Measurements from ENCODE around the gene FHOD3.

FHOD3 gene

DNA sequence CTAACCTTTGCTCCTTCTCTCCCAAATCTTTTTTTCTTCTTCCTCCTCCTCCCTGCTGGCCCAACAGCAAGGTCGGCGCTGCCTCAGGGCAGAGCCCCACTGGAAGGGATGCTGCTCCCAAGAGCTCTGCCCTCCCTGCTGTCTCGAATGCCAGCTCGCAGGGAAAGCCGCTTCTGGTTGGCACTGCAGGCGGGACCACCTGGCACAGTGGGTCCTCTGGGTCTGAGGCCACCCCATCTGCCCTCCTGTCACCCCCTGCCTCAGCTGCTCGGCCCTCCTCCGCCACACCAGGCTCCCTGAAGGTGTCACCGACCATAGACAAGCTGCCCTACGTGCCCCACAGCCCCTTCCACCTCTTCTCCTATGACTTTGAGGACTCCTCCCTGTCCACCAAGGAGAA, 355.0 kb downstream of the FHOD3 start:
- TF ChIP-seq, protein P1, sequence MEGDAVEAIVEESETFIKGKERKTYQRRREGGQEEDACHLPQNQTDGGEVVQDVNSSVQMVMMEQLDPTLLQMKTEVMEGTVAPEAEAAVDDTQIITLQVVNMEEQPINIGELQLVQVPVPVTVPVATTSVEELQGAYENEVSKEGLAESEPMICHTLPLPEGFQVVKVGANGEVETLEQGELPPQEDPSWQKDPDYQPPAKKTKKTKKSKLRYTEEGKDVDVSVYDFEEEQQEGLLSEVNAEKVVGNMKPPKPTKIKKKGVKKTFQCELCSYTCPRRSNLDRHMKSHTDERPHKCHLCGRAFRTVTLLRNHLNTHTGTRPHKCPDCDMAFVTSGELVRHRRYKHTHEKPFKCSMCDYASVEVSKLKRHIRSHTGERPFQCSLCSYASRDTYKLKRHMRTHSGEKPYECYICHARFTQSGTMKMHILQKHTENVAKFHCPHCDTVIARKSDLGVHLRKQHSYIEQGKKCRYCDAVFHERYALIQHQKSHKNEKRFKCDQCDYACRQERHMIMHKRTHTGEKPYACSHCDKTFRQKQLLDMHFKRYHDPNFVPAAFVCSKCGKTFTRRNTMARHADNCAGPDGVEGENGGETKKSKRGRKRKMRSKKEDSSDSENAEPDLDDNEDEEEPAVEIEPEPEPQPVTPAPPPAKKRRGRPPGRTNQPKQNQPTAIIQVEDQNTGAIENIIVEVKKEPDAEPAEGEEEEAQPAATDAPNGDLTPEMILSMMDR (IDR thresholded peaks at IDR 0.05) = no peak
- Mint-ChIP-seq H3K27me3 (ENCODE audit: low read depth, poor library complexity) (peaks cover 3% of the 10 kb centered on the region), H3K4me3 (no peak overlapping the region), H3K9me3 (peaks cover 5% of the 10 kb centered on the region), H3K4me1 (peaks cover 31% of the 10 kb centered on the region), H3K36me3 (ENCODE audit: low read depth) (peaks cover 8% of the 10 kb centered on the region), H3K27ac (no peak overlapping the region)
- no peak for DNase-seq

GRCh38 chr18:36653141-36653869, 355.8 kb downstream of the FHOD3 start:
- DNase-seq = no peak
- Mint-ChIP-seq H3K9me3 (peaks cover 5% of the 10 kb centered on the region), H3K27ac (no peak overlapping the region), H3K4me1 (peaks cover 31% of the 10 kb centered on the region), H3K36me3 (ENCODE audit: low read depth) (peaks cover 8% of the 10 kb centered on the region), H3K4me3 (no peak overlapping the region), H3K27me3 (ENCODE audit: low read depth, poor library complexity) (peaks cover 3% of the 10 kb centered on the region)
- TF ChIP-seq, protein P1 (IDR thresholded peaks at IDR 0.05) = no peak

- DNase-seq = no peak
- Mint-ChIP-seq H3K4me3 (no peak overlapping the region), H3K4me1 (peaks cover 31% of the 10 kb centered on the region), H3K9me3 (peaks cover 5% of the 10 kb centered on the region), H3K27me3 (ENCODE audit: low read depth, poor library complexity) (peaks cover 3% of the 10 kb centered on the region), H3K27ac (no peak overlapping the region), H3K36me3 (ENCODE audit: low read depth) (peaks cover 8% of the 10 kb centered on the region)
- TF ChIP-seq, protein P1 (IDR thresholded peaks at IDR 0.05) = no peak
These were observed 356.4 kb downstream of the FHOD3 start for GRCh38 chr18:36653870-36654269.

DNA sequence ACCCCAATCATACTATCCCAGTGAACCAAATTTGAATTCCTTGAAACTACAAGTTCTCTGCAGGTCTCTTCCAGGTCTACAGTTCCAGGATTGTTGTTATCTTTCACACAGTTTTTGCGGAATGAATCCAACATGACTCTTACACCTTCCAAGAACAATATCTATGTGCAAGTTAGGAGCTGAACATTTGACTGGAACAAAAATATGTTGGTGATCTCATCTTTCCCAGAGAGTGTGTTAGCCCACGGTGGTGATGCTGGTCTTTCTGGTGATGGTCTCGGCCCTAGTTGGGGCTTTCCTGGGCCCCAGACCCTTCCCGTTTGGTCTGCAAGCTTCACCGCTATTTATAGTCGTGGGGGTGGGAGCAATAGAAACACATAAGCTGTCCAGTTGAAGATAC, 357.6 kb downstream of the FHOD3 start:
- TF ChIP-seq, protein P1 (IDR thresholded peaks at IDR 0.05) = no peak
- Mint-ChIP-seq H3K27ac (no peak overlapping the region), H3K9me3 (no peaks in the 10 kb centered on the region), H3K4me1 (peaks cover 30% of the 10 kb centered on the region), H3K36me3 (ENCODE audit: low read depth) (no peaks in the 10 kb centered on the region), H3K4me3 (no peak overlapping the region), H3K27me3 (ENCODE audit: low read depth, poor library complexity) (peaks cover 3% of the 10 kb centered on the region)
- DNase-seq = no peak

- Mint-ChIP-seq H3K4me3 (no peak overlapping the region), H3K4me1 (peaks cover 23% of the 10 kb centered on the region), H3K9me3 (no peaks in the 10 kb centered on the region), H3K27ac (no peak overlapping the region), H3K27me3 (ENCODE audit: low read depth, poor library complexity) (peaks cover 3% of the 10 kb centered on the region), H3K36me3 (ENCODE audit: low read depth) (no peaks in the 10 kb centered on the region)
- DNase-seq = no peak
- TF ChIP-seq, protein P1 (IDR thresholded peaks at IDR 0.05) = no peak
These were observed 358.4 kb downstream of the FHOD3 start for GRCh38 chr18:36655930-36656329.

GRCh38 chr18:36658611-36659010, 361.1 kb downstream of the FHOD3 start:
- TF ChIP-seq, protein P1 (IDR thresholded peaks at IDR 0.05) = no peak
- H3K4me1 Mint-ChIP-seq = peaks cover 20% of the 10 kb centered on the region
- H3K36me3 Mint-ChIP-seq (ENCODE audit: low read depth) = no peaks in the 10 kb centered on the region
- peaks cover 3% of the 10 kb centered on the region for H3K27me3 Mint-ChIP-seq (ENCODE audit: low read depth, poor library complexity)
- no peak for DNase-seq
- no peak overlapping the region for H3K4me3 Mint-ChIP-seq
- no peak overlapping the region for H3K27ac Mint-ChIP-seq
- H3K9me3 Mint-ChIP-seq = no peaks in the 10 kb centered on the region

All from nephron progenitor cell (in vitro differentiated cells).